ENCODE data around the gene ABLIM2.

ABLIM2 gene

DNA sequence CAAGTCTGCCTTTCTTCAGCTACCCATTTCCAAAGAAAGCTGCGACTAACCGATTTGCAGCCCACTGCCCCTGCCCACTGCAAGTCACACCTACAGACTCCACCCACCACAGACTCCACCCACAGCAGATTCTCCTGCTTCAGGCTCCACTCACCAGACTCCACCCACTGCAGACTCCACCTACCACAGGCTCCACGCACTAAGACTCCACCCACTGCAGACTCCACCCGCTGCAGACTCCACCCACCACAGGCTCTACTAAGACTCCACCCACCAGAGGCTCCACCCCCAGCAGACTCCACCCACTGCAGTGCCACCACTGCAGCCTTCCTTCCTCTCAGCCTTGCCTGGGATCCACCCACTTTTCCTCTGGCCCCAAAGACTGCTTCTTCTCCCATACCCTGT, 41.3 kb downstream of the ABLIM2 start:
- ATAC-seq, result peak; percentile 67
- TF ChIP-seq TCF4 (CRISPR knock-in tag; IDR thresholded peaks at IDR 0.05; ENCODE audit: borderline replicate concordance), result no peak
- no peak for TF ChIP-seq GLIS3 (CRISPR knock-in tag; IDR thresholded peaks at IDR 0.05)
- no peak for TF ChIP-seq PPARA (CRISPR knock-in tag; IDR thresholded peaks at IDR 0.05; ENCODE audit: borderline replicate concordance)
- TF ChIP-seq CSDC2 (CRISPR knock-in tag; IDR thresholded peaks at IDR 0.05), result no peak

DNA sequence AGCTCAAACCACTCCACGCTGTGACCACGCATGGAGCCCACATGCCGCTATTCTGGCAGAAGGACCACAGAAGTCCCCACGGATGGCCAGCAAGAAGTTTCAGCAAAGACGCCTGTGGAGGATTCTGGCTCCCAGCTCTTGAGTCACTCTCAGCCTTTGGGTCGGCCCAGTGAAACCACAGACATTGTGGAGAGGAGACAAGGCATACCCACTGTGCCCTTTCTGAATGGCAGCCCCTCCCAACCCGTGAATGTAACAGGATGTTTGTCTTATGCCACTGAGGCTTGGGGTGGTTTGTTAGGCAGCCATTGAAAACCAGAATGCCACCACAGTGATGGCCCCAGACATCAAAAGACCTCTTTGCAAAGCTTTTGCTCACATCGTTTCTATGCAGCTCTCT, 42.7 kb downstream of the ABLIM2 start:
- ATAC-seq, result no peak
- TF ChIP-seq TSHZ2 (CRISPR knock-in tag; IDR thresholded peaks at IDR 0.05), result no peak
- TF ChIP-seq ZFP30 (CRISPR knock-in tag; IDR thresholded peaks at IDR 0.05), result no peak
- TF ChIP-seq ZC3H10 (CRISPR knock-in tag; IDR thresholded peaks at IDR 0.05), result no peak

DNA sequence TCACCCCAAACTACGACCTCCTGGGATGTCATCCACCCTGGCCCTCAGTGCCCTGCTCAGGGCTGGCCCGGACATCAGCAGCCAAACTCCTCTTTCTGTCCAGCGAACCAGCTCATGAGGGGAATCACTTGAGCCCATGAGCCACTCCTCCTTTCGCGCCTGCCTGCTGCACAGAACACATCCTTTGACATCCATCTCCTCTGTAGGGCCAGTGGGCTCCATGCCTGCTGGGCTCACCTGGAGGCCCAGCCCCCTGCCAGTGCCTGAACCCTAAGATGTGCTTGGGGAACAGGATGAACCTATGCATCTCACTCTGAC, 43.5 kb downstream of the ABLIM2 start:
- no peak for ATAC-seq
- TF ChIP-seq CSDC2 (CRISPR knock-in tag; IDR thresholded peaks at IDR 0.05), result no peak
- TF ChIP-seq ISL1 (CRISPR knock-in tag; IDR thresholded peaks at IDR 0.05), result no peak
- TF ChIP-seq PPARA (CRISPR knock-in tag; IDR thresholded peaks at IDR 0.05; ENCODE audit: borderline replicate concordance), result no peak
- no peak for TF ChIP-seq PATZ1 (CRISPR knock-in tag; IDR thresholded peaks at IDR 0.05; ENCODE audit: borderline replicate concordance)
- TF ChIP-seq, protein P1, sequence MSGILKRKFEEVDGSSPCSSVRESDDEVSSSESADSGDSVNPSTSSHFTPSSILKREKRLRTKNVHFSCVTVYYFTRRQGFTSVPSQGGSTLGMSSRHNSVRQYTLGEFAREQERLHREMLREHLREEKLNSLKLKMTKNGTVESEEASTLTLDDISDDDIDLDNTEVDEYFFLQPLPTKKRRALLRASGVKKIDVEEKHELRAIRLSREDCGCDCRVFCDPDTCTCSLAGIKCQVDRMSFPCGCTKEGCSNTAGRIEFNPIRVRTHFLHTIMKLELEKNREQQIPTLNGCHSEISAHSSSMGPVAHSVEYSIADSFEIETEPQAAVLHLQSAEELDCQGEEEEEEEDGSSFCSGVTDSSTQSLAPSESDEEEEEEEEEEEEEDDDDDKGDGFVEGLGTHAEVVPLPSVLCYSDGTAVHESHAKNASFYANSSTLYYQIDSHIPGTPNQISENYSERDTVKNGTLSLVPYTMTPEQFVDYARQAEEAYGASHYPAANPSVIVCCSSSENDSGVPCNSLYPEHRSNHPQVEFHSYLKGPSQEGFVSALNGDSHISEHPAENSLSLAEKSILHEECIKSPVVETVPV (CRISPR knock-in tag; IDR thresholded peaks at IDR 0.05), result no peak
- no peak for TF ChIP-seq BACH2 (CRISPR knock-in tag; IDR thresholded peaks at IDR 0.05; ENCODE audit: borderline replicate concordance)
- no peak for TF ChIP-seq ZFP3 (CRISPR knock-in tag; IDR thresholded peaks at IDR 0.05)
- no peak for TF ChIP-seq ESRRG (CRISPR knock-in tag; IDR thresholded peaks at IDR 0.05)
- no peak for TF ChIP-seq TSHZ2 (CRISPR knock-in tag; IDR thresholded peaks at IDR 0.05)
- no peak for TF ChIP-seq RARB (CRISPR knock-in tag; IDR thresholded peaks at IDR 0.05)
- no peak for TF ChIP-seq GLIS3 (CRISPR knock-in tag; IDR thresholded peaks at IDR 0.05)
- no peak for TF ChIP-seq ZNF565 (CRISPR knock-in tag; conservative IDR thresholded peaks at IDR 0.05; ENCODE audit: low read depth)
- TF ChIP-seq ARNTL (CRISPR knock-in tag; IDR thresholded peaks at IDR 0.05; ENCODE audit: borderline replicate concordance, low read depth), result no peak
- no peak for TF ChIP-seq CREB5 (CRISPR knock-in tag; IDR thresholded peaks at IDR 0.05; ENCODE audit: low read depth)
- no peak for TF ChIP-seq POU6F1 (CRISPR knock-in tag; IDR thresholded peaks at IDR 0.05; ENCODE audit: borderline replicate concordance, low read depth)
- no peak for TF ChIP-seq TCF4 (CRISPR knock-in tag; IDR thresholded peaks at IDR 0.05; ENCODE audit: borderline replicate concordance)
- TF ChIP-seq TOX (CRISPR knock-in tag; IDR thresholded peaks at IDR 0.05; ENCODE audit: borderline replicate concordance), result no peak
- no peak for TF ChIP-seq OSR1 (CRISPR knock-in tag; IDR thresholded peaks at IDR 0.05)

Measured in SK-N-SH treated with all-trans-retinoic acid at 6 μM for 48 hours (cell line).